Activated gamma-delta T cell treated with anti-CD3 and anti-CD28 coated beads, Interleukin-2, amount 50 U/mL, for 16 hours (primary cell): ENCODE measurements around the gene SRRD.
"Not testable (repeated sequence)": the region's sequence is repeated elsewhere in the genome, so short reads cannot be mapped to it uniquely, and the experiment has no call there.

Source experiments
- DNase-seq: peaks from one replicate; pipeline ENCODE4 v3.0.0-alpha.2; 2020; ENCODE audit warnings: low read depth

The SRRD gene

DNA sequence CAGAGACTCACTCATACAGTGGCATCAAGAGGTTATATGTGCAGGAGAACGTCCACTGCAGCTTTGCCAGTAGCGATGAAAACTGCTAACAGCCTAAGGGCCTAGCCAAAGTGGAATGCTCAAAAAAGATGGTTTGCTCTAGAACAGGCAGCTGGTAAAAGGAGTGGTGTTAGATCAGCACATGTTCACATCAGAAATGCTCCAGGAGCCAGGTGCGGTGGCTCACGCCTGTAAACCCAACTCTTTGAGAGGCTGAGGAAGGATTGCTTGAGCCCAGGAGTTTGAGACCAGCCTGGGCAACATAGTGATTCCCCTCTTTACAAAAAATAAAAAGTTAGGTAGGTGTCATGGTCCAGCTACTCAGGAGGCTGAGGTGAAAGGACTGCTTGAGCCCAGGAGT is 38.9 kb downstream of the SRRD start:
- no peak for DNase-seq

DNA sequence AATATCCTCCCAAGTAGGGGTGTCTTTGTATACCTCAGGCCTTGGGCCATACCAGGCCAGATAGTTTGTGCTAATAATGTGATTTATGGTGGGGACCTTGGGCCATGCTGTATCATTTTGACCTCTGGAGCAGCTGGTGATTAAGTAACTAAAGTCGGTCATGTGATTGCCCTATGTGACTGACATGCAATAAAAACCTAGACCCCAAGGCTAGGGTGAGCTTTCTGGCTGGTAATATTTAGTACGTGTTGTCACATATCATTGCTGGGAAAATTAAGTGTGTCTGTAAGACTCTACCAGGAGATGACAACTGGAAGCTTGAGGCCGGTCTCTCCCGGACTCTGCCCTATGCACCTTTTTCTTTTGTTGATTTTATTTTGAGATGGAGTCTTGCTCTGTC is 41.2 kb downstream of the SRRD start:
- no peak for DNase-seq

DNA sequence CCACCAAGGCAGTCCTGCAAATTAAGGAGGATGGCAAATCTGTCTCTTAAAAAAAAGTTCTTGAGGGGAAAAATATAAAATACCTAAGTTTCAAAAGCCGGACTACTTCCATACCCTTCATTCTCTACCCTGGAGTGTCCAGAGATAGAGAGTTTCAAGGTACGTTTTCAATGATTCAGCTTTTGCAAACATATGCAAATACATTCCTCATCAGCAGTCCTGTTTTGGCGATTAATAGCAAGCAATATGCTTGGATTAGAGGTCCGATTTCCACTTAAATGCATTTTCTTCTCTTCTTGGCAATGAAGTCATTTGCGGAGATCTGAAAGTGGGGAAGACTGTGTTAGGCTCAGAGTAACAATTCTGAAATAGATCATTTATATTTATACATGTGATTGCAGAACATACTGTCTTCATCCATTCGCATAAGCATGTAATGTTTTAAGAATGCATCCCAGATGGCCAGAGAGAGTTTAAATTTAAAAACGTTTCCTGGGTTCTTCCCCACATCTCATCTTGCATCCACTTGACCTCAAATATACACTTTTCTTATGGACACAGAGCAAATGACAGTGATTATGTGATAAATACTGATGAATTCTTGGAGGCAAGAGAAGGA is 42.4 kb downstream of the SRRD start:
- DNase-seq, result no peak

DNA sequence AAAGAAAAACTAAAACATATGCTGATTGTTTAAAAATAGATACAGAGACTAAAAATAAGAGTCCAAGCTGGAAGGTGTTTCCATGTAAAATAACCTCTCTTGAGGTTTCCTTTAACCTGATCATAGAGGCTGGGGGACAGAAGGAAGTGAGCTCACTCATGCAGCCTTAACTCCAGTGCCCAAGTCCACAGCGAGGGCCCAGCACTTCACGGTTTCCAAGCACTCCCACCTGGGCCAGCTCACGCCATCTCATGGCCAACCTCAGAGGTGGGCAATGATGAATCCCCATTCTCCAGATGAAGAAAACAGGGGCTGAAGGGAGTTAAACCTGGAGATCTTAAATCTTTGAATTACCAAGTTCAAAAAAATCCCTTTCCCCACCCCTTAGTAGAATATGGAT is 43.5 kb downstream of the SRRD start:
- no peak for DNase-seq

DNA sequence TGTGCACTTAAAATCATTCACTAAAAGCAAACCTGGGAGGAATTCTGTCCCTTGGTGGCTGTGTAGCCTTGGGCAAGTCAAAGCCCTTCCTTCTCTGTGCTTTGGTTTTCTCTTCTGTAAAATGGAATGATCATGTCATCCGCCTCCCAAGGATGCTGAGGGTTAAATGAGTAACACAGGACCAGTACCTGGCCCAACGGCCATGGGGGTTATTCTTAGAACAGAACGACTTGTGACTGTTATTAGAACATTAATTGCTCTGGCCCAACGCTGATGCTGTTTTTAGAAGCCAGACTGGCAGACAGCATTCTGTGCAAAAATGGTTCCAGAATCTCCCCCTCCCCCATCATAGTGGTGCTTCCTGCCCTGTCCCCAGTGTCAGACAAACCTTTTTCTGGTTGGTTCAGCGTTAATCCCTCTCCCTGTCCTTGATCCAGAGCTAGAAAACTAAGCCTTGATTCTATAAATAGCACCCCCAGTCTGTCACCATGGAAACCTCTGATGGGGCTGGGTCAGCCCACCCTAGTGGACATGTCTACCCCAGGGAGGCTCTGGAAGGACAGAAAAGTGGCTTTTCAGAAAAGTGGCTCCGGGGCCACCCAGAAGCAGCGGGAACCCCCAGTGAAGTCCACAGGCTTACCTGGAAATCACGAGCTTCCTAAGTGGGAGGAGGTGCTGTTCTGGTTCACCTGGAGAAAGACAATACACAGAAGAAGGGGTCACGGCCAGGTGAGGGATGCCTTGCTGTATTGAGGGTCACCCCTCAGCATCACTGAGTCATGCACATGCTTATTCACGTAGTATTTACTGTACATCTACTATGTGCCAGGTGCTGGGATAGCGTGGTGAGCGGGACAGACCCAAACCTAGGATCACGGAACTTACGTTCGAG is 44.1 kb downstream of the SRRD start:
- DNase-seq, result no peak

DNA sequence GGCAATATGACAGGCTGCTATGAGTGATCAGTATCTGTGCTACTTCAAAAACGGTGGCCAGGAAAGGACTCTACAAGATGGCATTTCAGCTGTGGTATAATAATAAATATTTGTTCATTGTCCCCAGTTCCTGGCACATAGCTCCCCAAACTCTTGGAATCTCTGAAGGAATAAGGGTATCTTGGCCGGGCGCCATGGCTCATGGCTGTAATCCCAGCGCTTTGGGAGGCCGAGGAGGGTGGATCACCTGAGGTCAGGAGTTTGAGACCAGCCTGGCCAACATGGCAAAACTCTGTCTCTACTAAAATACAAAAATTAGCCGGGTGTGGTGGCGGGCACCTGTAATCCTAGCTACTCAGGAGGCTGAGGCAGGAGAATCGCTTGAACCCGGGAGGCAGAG is 44.8 kb downstream of the SRRD start:
- DNase-seq, result not testable (repeated sequence)

DNA sequence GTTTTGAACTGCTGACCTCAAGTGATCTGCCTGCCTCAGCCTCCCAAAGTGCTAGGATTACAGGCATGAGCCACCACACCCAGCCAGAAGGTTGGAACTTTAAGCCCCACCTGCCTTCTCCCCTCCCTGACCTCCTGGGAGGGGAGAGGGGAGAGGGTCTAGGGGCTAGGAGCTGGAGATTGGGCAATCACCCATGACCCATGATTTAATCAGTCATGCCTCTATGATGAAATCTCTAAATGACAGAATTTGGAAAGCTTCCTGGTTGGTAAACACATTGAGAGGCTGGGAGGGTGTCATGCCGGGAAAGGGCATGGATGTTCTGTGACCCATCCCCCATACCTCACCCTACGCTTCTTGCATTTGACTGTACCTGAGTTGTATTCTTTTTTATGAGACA is 45.7 kb downstream of the SRRD start:
- no peak for DNase-seq

DNA sequence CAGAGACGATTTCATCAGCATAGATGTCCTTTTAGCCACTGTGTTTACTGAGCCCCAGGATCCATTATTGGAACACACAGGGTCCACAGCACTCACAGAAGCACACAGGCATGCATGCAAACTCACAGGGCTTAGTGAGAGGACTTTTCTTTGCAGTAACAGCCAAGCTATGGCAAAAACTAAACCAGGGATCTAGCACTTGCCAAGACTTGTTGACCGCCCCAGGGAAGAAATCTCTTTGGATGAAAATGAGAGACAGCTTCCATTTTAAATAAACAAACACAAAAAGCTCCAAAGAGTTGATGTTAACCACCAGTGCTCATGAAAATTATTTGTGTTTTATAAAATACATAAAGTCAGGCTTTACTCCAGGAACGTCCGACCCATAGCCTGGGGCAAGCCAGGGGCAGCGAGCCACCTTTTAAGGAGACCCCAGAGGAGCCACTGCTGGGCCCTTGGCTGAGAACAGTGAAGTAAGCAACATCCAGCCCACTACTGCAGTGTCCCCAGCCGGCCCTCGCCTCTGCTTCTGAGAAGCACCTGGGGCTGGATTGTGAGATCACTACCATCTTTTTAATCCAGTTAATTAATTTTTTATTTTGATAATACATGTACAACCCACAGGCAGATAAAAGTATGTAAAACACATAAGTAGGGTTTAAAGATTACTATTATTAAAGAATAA is 50.6 kb downstream of the SRRD start:
- DNase-seq, result no peak

DNA sequence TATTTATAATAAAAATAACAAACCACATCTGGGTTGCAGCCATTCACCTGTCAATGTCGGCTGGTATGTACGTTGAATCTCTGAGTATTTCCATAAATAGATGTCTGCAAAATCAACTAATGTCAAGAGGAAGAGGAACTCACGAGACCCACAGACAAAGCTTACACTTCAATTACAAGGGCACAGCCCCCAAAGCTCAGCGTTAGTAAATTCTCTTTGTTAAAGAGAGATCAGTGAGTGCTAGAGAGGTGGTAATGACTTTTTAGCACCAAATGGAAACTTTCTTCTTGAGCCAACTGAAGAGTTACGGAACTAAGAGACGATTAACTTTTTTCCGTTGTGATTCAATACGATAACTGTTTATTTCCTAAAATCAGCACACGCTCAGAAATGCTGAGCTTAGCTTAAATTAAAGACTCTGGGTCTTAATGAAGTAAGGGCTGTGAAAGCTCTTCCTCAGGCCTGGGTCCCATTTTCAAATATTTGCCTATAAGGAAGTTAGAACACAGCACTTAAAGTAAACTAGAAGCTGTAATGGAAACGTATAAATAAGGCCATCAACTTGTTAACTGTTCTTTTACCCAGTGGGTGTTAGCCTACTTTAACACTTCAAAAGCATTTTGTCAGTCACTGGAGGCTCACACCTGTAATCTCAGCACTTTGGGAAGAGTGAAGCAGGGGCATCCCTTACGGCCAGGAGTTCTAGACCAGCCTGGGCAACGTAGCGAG is 51.4 kb downstream of the SRRD start:
- DNase-seq, result no peak

DNA sequence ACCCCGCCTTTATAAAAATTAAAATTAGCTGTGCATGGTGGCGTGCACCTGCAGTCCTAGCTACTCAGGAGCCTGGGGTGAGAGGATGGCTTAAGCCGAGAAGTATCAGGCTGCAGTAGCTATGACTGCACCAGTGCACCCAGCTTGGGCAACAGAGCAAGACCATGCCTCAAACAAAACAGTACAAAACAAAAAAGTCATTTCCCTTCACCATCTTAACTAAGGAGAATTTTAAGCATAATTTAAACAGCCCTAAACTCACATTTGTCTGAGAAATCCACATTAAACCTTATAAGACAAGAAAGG is 51.9 kb downstream of the SRRD start:
- no peak for DNase-seq

DNA sequence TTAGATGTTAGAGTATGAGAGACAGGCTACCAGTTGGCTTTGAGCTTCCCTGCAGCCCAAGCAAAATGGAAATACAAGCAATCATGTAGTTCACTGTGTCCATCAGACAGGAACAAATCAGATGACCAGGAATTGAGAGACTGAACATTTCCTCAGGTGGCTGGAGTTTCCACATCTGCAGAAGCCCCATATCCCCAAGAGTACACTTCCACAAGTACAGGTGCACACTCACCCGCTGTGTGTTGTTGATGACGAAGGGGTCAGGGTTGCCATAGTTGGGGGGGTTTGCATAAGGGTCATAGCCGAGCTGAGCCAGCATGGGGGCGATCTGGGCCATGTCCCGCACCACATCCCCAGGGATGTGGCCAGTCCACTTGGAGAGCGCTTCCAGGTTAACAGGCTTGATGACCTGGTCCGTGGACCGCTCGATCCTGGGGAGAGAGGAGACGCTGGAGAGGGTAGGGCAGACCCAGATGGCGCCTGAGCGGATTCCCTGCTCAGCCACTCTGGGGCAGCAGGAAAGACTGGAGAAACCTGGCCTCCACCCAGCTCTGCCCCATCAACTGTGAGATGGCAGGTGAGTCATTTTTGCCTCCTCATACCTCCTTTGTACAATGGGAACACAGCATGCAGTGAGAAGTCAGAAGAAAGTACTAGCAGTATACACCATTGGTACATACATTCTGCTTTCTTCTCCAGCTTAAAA is 52.5 kb downstream of the SRRD start:
- DNase-seq, result no peak

DNA sequence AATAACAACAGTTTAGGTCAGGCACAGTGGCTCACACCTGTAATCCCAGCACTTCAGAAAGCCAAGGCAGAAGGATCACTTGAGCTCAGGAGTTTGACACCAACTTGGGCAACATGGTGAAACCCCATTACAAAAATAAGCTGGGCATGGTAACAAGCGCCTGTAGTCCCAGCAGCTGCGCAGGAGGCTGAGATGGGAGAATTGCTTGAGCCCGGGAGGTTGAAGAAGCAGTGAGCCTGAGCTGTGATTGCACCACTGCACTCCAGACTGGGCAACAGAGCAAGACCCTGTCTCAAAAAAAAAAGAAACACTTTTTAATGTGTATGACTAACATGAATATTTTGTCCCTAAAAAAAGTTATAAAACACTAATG is 53.1 kb downstream of the SRRD start:
- DNase-seq, result no peak

DNA sequence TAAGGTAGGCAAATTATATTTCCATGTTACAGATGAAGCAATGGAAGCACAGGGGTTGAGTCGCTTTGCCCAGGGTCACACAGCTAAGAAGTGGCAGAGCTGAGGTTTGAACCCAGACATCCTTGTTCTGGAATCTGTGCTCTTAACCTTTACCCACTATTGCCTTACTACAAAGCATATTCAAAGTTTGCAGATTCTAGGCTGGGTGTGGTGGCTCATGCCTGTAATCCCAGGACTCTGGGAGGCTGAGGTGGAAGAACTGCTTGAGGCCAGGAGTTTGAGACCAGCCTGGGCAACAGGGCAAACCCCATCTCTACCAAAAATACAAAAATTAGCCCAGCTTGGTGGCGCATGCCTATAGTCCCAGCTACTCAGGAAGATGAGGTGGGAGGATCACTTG is 56.4 kb downstream of the SRRD start:
- no peak for DNase-seq

DNA sequence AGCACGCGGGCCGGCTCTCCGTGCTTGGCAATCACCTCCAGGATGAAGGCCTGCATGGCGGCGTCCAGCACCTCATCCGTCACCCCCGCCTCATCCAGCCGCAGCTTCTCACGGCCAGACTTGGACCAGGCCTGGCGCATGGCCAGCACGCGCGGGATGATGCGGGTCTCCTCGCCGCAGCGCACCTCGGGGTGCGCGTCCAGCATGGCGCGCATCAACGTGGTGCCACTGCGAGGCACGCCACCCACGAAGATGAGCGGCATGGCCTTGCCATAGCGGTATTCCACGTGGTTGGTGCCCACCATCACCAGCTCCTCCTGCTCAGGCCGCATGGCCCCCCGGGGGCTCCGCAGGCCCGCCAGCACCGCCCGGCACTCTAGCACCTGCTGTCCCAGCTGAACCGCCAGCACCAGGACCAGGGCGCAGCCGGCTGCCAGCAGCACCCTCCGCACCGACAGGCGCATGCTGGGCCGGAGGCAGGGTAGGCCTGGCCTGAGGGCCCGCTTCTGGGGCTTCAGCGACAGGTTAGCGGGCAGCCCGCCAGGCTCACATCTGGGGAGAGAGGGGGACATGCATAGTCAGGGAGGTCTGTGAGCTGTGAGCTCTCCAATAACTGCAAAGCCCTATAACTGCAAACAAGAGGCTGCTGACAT is 57.6 kb downstream of the SRRD start:
- DNase-seq, result no peak

DNA sequence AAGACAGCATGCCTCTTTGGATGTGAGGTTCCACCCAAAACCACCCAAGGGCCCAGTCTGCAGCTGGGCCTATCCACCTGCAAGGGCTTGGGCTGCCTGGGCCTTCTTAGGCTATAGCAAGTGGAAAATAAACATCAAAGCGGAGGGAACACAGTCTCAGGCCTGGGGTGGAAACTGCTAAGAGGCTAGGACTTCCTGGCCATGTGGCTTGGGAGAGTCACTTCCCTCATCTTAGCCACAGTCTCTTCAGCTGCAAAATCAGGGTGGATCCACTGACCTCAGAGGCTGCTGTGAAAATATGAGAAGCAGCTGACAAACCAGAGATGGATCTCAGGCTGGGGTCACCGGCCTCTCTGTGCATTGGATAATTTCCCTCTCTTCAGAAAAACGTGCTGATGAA is 59.2 kb downstream of the SRRD start:
- no peak for DNase-seq
